ENCODE measurements around the gene ASTN2. TPM values are rescaled to one million over a fixed set of nuclear protein-coding genes. Genes with fewer than 3 reads are reported as not detected.

ASTN2 gene
- total and polyA plus RNA-seq, 9 of the 15 experiments (the other 6 are each of a cell fraction or from before 2014, with no cell fraction given) = 0.56 to 3.5 (median 1.9) TPM

GRCh38 chr9:116564266-116564793, 850.5 kb downstream of the ASTN2 start:
- Histone ChIP-seq H3K79me2 (ENCODE audit: control insufficient read depth, insufficient read depth, low read length) (no peaks in the 10 kb centered on the region), H3K9ac (ENCODE audit: insufficient read depth in 1 of 2, low read depth in 2 of 2, low read length in 2 of 2) (no peak overlapping the region), H3K9me1 (ENCODE audit: control insufficient read depth, insufficient read depth, low read length) (no peaks in the 10 kb centered on the region), H3K4me1 (replicated peaks in 1 of 2; ENCODE audit: control insufficient read depth in 2 of 2, insufficient read depth in 2 of 2, low read length in 2 of 2) (peaks cover 0 to 6% of the 10 kb centered on the region in 2 experiments; a peak in 2 of 5 replicates), H2AFZ (ENCODE audit: low read depth, low read length) (no peak overlapping the region), H3K36me3 (ENCODE audit: control insufficient read depth, insufficient read depth, low read length) (no peaks in the 10 kb centered on the region), H3K9me3 (replicated peaks; ENCODE audit: control insufficient read depth, insufficient read depth, low read depth, low read length) (no peaks in the 10 kb centered on the region), H3K4me2 (ENCODE audit: insufficient read depth, low read length) (no peak overlapping the region), H4K20me1 (replicated peaks; ENCODE audit: control insufficient read depth, insufficient read depth, low read length) (no peaks in the 10 kb centered on the region), H3K27ac (ENCODE audit: extremely low read depth, low read depth, low read length) (no peak overlapping the region), H3K4me3 (no peak overlapping the region), H3K27me3 (ENCODE audit: control insufficient read depth in 2 of 2, insufficient read depth in 2 of 2, low read length in 2 of 2) (no peaks in the 10 kb centered on the region)
- TF ChIP-seq HINFP (tag; conservative IDR thresholded peaks at IDR 0.05; ENCODE audit: low read depth) (no peak), PTRF (tag; IDR thresholded peaks at IDR 0.05) (no peak), ZBED1 (IDR thresholded peaks at IDR 0.05) (no peak), E2F1 (CRISPR knock-in tag; IDR thresholded peaks at IDR 0.05) (no peak), HDAC3 (IDR thresholded peaks at IDR 0.05; ENCODE audit: borderline replicate concordance, partially characterized antibody) (no peak), VEZF1 (CRISPR knock-in tag; IDR thresholded peaks at IDR 0.05) (no peak), TFAM (CRISPR knock-in tag; conservative IDR thresholded peaks at IDR 0.05) (no peak), E2F3 (CRISPR knock-in tag; IDR thresholded peaks at IDR 0.05) (no peak), HNRNPK (IDR thresholded peaks at IDR 0.05; ENCODE audit: low read depth, low read length, poor library complexity, severe bottlenecking) (no peak), CSDE1 (IDR thresholded peaks at IDR 0.05) (no peak), YY1 (IDR thresholded peaks at IDR 0.05; ENCODE audit: borderline replicate concordance in 1 of 3, control insufficient read depth in 1 of 3, extremely low read depth in 1 of 3, insufficient read depth in 3 of 3, insufficient read length in 1 of 3, insufficient replicate concordance in 2 of 3, low read depth in 1 of 3, low read length in 2 of 3) (no peak), MAFF (IDR thresholded peaks at IDR 0.05; ENCODE audit: low read length) (no peak), ZBTB2 (IDR thresholded peaks at IDR 0.05) (no peak), ZNF311 (CRISPR knock-in tag; IDR thresholded peaks at IDR 0.05) (no peak), JUNB (CRISPR knock-in tag; conservative IDR thresholded peaks at IDR 0.05) (no peak), NR2F6 (CRISPR knock-in tag; IDR thresholded peaks at IDR 0.05) (no peak)
- WGBS (ENCODE audit: insufficient coverage, low coverage, missing lambda C conversion rate) = 7% methylated on average over 3 of the region's 3 CpGs
- no peak for ATAC-seq
- DNase-seq (ENCODE audit: extremely low read depth in 1 of 4, low spot score in 3 of 4) = no peak
- intact Hi-C loops (cut with micrococcal nuclease) = no loop called here
- ChIA-PET POLR2A (interaction anchor here (0.5 kb wide), 1 partner anchor 283 kb away, joined by 3 read pairs; no protein-coding TSS in a partner anchor), CTCF (ENCODE audit: low intra/inter-chr PET ratio) (interaction anchor here (0.6 kb wide), 1 partner anchor 67 kb away, joined by 3 read pairs; no protein-coding TSS in a partner anchor)
- FAIRE-seq = no peak
- no TSS peak for BruUV-seq (replicated peaks)
- in situ Hi-C loops (cut with MboI) = no loop called here

Data from K562 (cell line).